ENCODE results near the gene TMTC2.

The TMTC2 gene

DNA sequence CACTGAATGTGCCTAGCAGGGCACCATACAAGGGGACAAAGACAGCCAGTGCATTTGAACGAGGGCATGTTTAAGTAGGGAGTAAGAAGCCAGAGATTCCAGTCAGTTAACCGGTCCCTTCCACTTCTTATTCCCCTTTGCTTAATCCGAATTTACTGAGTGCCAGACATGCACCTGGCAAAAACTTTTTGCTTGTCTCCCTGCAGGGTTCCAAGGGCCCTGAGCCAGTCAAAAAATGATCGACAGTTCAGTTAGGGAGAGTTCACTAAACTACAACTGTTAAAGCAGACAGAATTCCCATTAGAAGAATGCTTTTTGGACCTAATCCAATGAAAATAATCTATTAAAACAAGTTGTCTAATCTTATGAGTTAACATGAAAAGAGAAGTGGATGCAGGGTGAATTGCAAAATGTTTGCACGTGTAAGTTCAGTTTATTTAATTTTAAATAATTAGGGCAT, 193.8 kb downstream of the TMTC2 start:
- Mint-ChIP-seq H3K27ac (no peak overlapping the region), H3K4me3 (no peak overlapping the region), H3K9me3 (no peaks in the 10 kb centered on the region), H3K4me1 (no peaks in the 10 kb centered on the region), H3K27me3 (no peaks in the 10 kb centered on the region), H3K36me3 (no peaks in the 10 kb centered on the region)
- ATAC-seq, result no peak

DNA sequence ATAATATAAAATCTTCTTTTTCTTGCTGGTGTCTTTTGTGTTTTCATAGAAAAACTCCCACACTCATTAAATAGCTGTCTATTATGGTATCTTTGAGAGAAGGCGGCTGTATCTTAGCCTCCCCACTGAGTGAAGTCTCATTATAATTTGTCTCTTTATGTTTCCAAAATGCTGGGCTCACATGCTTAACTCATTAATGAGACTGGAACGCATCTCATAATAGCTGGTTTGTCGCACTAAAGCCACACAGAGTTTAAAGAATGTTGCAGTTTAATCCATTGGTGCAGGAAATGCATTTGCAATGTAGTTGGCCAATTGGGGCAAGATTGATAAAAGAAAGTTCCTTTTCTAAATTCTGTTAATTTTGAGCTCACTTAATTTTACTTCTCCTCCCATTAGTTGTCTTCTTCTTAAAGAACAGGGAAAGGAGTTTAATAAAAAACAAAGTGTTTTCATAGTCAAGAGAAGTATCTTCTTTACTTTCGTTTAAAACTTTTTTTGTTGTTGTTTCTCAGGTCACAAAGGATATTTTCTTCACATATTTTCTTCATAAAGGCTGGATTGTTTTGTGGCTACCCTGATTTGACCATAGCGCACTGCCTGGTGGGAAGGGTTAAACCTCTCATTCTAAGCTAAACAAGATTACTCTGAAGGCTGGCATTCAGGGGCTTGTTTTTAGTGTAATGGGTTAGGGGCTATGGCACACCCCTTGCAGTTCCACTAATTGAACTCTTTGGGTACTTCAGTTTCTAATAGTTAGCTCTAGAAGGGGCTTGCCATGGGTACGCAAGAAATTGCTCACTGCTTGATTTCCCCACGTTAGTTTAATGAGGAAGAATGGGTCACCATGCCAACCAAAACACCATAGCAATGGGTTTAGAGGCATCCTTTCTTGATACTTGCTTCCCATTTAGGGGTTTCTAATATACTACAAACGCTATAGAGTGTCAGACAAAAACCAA, 197.0 kb downstream of the TMTC2 start:
- H3K27me3 Mint-ChIP-seq, result no peaks in the 10 kb centered on the region
- no peak overlapping the region for H3K27ac Mint-ChIP-seq
- no peaks in the 10 kb centered on the region for H3K4me1 Mint-ChIP-seq
- ATAC-seq, result no peak
- no peak overlapping the region for H3K4me3 Mint-ChIP-seq
- no peaks in the 10 kb centered on the region for H3K9me3 Mint-ChIP-seq
- no peaks in the 10 kb centered on the region for H3K36me3 Mint-ChIP-seq

DNA sequence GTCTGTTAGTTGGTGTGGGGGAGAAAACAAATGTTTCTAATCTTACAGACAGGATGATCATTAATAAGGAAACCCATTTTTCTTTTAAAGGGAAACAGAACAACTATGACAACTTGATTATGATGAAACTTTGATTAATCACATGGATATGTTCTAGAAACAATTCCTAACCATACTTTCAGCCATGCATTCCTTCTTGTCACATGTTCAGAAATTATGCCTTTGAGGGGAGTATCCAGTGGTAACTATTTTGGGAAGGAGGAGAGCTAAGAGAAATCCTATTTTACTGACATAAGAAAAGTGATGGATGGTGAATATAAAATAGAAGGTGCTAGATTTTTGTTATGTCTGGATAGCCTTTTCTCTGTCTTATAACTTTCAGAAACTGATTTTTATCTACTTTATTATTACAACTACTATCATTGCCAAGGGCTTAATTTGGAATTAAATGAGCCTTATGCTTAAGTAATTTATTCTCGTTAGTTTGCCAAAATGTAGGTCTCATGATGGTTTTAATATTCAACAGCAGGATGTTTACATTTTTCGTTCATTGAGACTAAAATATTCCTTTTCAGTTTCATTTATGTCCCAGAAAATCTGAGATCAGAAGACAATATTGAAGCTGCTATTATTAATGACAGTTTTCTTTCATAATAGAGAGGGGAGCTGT, 200.1 kb downstream of the TMTC2 start:
- H3K27ac Mint-ChIP-seq, result no peak overlapping the region
- no peak for ATAC-seq
- H3K4me3 Mint-ChIP-seq, result no peak overlapping the region
- H3K9me3 Mint-ChIP-seq, result no peaks in the 10 kb centered on the region
- H3K27me3 Mint-ChIP-seq, result no peaks in the 10 kb centered on the region
- H3K4me1 Mint-ChIP-seq, result no peaks in the 10 kb centered on the region
- no peaks in the 10 kb centered on the region for H3K36me3 Mint-ChIP-seq

DNA sequence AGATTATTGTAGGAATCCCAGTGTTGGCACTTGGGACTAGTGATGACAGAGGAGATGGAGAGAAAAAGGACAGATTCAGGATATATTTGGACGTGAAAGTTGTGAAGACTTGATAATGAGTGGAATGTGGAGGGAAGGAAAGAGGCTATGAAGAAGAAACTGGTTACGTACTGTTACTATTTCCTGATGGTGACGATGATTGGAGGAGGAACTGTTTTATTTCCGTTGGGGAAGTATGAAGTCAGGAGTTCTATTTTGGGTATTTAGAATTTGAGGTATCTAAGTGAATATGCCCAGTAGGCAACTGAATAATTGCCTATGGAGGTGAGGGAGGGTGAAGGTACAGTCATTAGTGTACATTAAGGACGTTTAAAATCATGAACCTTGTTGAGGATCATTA, 207.2 kb downstream of the TMTC2 start:
- Mint-ChIP-seq H3K4me3 (no peak overlapping the region), H3K27ac (no peak overlapping the region), H3K36me3 (peaks cover 5% of the 10 kb centered on the region), H3K9me3 (no peaks in the 10 kb centered on the region), H3K4me1 (no peaks in the 10 kb centered on the region), H3K27me3 (no peaks in the 10 kb centered on the region)
- no peak for ATAC-seq

DNA sequence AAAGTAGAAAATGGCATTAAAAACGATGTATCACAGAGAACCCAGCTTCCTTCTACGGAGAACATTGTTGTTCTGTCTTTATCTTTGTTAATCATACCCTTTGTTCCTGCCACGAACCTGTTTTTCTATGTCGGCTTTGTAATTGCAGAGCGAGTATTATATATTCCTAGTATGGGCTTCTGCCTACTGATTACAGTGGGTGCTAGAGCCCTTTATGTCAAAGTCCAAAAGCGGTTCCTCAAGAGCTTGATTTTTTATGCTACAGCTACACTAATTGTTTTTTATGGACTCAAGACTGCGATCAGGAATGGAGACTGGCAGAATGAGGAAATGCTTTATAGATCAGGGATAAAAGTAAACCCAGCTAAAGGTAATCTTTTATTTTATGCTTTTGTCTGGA, 209.6 kb downstream of the TMTC2 start:
- no peak overlapping the region for H3K4me3 Mint-ChIP-seq
- no peaks in the 10 kb centered on the region for H3K9me3 Mint-ChIP-seq
- H3K27me3 Mint-ChIP-seq, result no peaks in the 10 kb centered on the region
- ATAC-seq, result no peak
- H3K27ac Mint-ChIP-seq, result no peak overlapping the region
- H3K4me1 Mint-ChIP-seq, result no peaks in the 10 kb centered on the region
- peaks cover 5% of the 10 kb centered on the region for H3K36me3 Mint-ChIP-seq

DNA sequence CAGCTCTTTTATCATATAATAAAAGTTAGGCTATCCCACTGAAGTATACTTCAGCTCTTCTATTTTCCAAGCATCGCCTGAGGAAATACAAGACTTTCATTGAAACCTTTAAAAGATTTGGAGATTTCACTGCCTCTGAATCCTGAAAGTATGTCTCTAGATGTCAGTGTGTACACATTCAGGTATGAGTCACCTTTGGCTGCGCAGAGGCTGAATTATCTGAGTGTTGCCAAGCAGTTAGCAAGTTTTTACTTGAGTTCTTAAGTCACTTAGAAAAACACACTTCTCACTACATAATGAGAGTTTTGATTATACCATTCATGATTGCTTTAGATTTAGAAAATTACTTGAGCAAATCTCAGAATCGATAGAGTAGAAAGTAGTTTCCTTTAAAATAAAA, 210.3 kb downstream of the TMTC2 start:
- Mint-ChIP-seq H3K4me3 (no peak overlapping the region), H3K4me1 (no peaks in the 10 kb centered on the region), H3K27ac (no peak overlapping the region), H3K27me3 (no peaks in the 10 kb centered on the region), H3K36me3 (peaks cover 5% of the 10 kb centered on the region), H3K9me3 (no peaks in the 10 kb centered on the region)
- no peak for ATAC-seq

DNA sequence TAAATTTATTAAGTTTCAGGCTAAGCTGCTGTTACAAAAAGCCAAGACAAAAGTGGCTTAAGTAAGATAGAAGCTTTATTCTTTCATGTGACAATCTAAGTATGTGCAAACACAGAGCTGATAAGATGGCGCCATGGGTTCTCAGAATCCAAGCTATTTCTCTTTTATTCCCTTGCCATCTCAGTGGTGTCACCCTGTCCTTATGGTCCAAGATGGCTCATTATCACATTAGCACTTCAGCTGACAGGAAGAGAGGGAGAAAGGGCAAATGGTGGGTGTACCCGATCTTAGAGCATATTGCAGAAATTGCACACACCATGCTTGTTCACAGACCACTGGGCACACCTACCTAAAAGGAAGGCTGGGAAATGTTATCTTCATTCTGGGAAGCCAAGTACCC, 211.7 kb downstream of the TMTC2 start:
- H3K4me1 Mint-ChIP-seq, result no peaks in the 10 kb centered on the region
- no peak overlapping the region for H3K27ac Mint-ChIP-seq
- ATAC-seq, result no peak
- no peaks in the 10 kb centered on the region for H3K27me3 Mint-ChIP-seq
- H3K4me3 Mint-ChIP-seq, result no peak overlapping the region
- H3K36me3 Mint-ChIP-seq, result peaks cover 5% of the 10 kb centered on the region
- H3K9me3 Mint-ChIP-seq, result no peaks in the 10 kb centered on the region

DNA sequence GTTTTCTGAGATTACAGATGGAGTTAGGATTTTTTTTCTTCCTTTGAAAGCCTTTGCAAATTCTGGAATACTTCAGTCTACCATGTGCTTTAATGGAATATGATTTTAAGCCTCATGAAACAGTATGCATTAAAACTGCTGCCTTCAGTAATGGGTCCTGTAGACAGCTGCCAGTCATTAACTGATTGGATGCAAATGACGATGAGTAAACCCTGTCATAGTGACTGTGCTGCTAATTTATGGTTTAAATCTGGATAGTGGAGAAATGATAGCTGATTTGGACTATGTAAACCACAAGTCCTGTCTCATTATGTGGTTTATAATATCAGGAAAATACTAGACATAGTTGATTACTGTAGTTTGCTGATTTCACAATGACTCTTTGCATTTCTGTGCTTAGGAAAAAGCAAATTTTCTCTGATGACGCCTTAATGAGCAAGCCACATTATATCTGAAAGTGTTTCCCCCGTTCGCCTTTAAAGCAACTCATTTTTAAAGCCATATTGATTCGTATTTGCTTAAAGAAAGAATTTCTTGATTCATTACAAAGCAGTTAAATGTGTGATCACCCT, 217.6 kb downstream of the TMTC2 start:
- Mint-ChIP-seq H3K4me1 (no peaks in the 10 kb centered on the region), H3K9me3 (no peaks in the 10 kb centered on the region), H3K36me3 (no peaks in the 10 kb centered on the region), H3K4me3 (no peak overlapping the region), H3K27me3 (no peaks in the 10 kb centered on the region), H3K27ac (no peak overlapping the region)
- no peak for ATAC-seq

DNA sequence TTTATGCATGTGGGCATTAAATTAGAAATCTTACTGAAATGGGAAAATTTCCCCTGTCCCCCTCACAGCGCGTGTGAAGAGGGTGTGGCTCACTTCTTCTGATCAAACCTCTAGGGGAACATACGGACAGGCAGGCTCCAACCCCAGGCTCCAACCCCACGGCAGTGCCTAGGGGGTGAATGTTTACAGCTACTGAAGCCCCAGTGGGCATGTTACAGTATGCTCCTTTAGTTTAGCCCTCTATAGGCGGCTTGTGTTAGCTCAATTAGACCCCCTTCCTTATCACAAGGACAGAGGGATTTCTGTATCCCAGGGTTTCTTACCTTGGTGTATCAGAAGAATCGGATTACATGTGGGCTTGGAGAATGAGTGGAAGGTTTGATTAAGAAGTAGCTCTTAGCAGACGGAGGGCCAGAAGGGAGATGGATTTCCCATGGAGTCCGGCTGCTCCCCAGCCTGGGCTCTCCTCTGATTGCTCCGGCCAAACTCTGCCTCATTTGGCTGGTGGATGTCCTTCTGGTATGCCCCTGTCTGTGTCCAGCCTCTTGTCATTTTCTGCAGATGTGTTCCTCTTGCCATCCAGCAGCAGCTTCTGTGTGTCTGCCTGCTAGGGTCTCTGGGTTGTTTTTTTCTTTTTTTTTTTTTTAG, 223.7 kb downstream of the TMTC2 start:
- H3K27ac Mint-ChIP-seq, result no peak overlapping the region
- H3K27me3 Mint-ChIP-seq, result no peaks in the 10 kb centered on the region
- H3K9me3 Mint-ChIP-seq, result no peaks in the 10 kb centered on the region
- H3K4me1 Mint-ChIP-seq, result no peaks in the 10 kb centered on the region
- no peaks in the 10 kb centered on the region for H3K36me3 Mint-ChIP-seq
- H3K4me3 Mint-ChIP-seq, result no peak overlapping the region
- no peak for ATAC-seq

DNA sequence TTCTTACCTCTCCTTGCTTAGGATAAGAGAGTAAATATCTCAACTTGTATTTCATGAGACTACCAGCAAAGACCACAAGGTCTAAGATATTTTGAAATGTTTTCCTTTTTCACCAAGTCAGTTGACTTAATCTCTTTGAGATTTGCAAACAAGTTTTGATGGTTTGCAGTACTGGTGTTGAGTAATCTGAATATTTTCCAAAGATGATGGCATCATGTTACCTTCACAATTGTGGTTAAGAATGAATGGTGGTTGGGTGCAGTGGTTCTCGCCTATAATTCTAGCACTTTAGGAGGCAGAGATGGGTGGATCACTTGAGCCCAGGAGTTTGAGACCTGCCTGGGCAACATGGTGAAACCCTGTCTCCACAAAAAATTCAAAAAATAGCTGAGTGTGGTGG, 225.7 kb downstream of the TMTC2 start:
- Mint-ChIP-seq H3K27me3 (no peaks in the 10 kb centered on the region), H3K9me3 (no peaks in the 10 kb centered on the region), H3K36me3 (no peaks in the 10 kb centered on the region), H3K27ac (no peak overlapping the region), H3K4me3 (no peak overlapping the region), H3K4me1 (no peaks in the 10 kb centered on the region)
- no peak for ATAC-seq

DNA sequence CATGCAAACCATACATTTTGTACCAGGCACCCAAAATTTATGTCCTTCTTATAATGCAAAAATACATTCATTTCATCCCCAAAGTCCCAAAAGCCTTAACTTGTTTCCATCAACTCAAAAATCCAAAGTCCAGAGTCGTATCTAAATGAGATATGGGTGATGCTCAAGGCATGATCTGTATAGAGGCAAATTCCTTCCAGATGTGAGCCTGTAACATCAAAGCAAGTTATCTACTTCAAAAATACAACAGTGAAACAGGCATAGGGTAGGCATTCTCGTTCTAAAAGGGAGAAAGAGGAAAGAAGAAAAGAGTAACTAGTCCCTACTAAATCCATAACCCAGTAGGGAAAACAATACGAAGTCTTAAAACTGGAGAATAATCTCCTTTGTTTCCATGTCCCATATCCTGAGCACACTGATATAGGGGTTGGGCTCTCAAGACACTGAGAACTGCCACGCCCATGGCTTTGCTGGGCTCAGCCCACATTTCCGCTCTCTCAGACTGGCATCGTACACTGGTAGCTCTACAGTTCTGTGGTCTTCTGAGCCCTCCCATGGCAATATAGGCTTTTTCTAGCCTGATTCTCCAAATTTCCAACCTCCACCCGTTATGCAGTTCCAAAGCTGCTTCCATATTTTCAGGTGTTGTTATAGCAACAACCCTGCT, 232.8 kb downstream of the TMTC2 start:
- H3K36me3 Mint-ChIP-seq, result no peaks in the 10 kb centered on the region
- no peak for ATAC-seq
- no peaks in the 10 kb centered on the region for H3K9me3 Mint-ChIP-seq
- no peak overlapping the region for H3K27ac Mint-ChIP-seq
- H3K4me1 Mint-ChIP-seq, result no peaks in the 10 kb centered on the region
- no peak overlapping the region for H3K4me3 Mint-ChIP-seq
- H3K27me3 Mint-ChIP-seq, result no peaks in the 10 kb centered on the region

DNA sequence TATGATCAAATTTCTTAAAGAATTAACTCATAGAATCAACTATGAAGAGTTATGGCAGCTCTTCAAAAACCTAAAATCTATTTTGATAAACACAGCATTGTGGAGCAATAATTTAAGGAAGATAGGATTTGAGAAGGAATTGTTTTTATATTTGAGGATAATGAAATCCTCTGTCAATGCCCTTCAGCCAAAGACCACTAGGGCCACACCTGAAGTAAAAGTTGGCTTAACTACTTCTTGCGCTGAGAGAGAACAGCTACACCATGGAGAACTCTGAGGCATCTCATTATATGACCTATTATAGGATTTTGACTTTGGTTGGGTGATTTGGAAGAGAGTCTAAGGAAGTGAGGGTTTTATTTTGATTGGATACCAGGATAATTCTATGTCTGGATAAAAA, 237.2 kb downstream of the TMTC2 start:
- Mint-ChIP-seq H3K27me3 (no peaks in the 10 kb centered on the region), H3K36me3 (no peaks in the 10 kb centered on the region), H3K27ac (no peak overlapping the region), H3K4me1 (no peaks in the 10 kb centered on the region), H3K9me3 (no peaks in the 10 kb centered on the region), H3K4me3 (no peak overlapping the region)
- no peak for ATAC-seq

DNA sequence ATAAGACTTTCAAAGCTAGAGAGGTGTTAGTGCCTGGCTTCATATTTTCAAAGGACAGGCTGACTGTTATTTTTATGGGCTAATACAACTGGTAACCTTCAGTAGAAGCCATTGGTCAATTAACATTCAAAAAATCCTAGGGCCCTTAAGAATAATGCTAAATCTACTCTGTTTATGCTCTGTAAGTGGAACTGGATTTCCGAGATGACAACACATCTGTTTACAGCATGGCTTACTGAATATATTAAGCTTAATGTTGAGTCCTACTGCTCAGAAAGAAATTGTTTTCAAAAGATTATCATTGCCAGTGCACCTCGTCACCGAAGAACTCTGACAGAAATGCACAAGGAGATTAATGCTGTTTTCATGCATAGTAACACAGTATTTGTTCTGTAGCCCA, 239.9 kb downstream of the TMTC2 start:
- H3K27me3 Mint-ChIP-seq, result no peaks in the 10 kb centered on the region
- no peaks in the 10 kb centered on the region for H3K36me3 Mint-ChIP-seq
- H3K4me1 Mint-ChIP-seq, result no peaks in the 10 kb centered on the region
- H3K27ac Mint-ChIP-seq, result no peak overlapping the region
- H3K9me3 Mint-ChIP-seq, result no peaks in the 10 kb centered on the region
- H3K4me3 Mint-ChIP-seq, result no peak overlapping the region
- ATAC-seq, result no peak

DNA sequence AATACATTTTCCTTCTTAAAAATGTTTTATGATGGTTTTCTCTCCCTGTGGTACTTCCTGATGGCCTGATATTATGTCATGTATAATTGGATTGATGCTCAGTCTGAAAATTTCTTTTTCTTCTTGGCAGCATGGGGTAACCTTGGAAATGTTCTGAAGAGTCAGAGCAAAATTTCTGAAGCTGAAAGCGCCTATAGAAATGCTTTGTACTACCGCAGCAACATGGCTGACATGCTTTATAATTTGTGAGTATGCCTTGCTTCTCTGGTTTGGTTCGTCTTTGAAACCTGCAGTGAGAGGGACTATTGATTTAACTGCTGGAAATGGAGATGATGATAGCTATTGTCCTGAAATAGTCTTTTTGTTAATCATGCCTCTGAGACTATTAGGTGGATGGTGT, 243.6 kb downstream of the TMTC2 start:
- H3K27me3 Mint-ChIP-seq, result no peaks in the 10 kb centered on the region
- no peak for ATAC-seq

More for the DNA sequence above, 243.6 kb downstream of the TMTC2 start:
- H3K9me3 Mint-ChIP-seq, result no peaks in the 10 kb centered on the region
- H3K36me3 Mint-ChIP-seq, result no peaks in the 10 kb centered on the region
- no peak overlapping the region for H3K27ac Mint-ChIP-seq
- no peak overlapping the region for H3K4me3 Mint-ChIP-seq
- H3K4me1 Mint-ChIP-seq, result no peaks in the 10 kb centered on the region

Measured in stimulated activated memory B cell treated with anti-CD40 and anti-IgM and Interleukin-4, amounts not matched to agents 10 μg/mL and 1 μg/mL and 100 μg/mL, for 72 hours (primary cell).